Measurements from ENCODE around the gene FCHO1.
"Not testable (repeated sequence)": the region's sequence is repeated elsewhere in the genome, so short reads cannot be mapped to it uniquely, and the experiment has no call there.

Gene FCHO1

DNA sequence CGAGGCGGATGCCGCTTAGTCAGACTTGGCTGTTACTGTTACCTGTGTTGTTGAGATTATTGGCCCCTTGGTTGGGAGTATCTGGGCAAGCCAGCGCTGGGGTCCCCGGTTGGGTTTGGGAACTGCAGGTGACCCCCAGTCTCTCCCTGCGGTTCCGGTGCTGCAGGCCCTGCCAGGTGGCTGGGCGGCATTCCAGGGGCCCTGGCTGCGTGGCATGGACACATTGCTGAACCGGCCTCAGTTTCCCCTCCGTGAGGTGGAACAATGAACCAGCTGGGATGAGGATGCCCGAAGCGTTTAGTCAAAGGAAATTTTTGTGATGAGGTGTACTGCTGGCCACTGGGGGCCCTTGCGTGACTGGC is 44.2 kb downstream of the FCHO1 start:
- DNase-seq (ENCODE audit: low read depth, low spot score), result no peak

GRCh38 chr19:17796013-17796837 is 44.9 kb downstream of the FCHO1 start:
- no peak for DNase-seq (ENCODE audit: low read depth, low spot score)

GRCh38 chr19:17796838-17797423 is 45.7 kb downstream of the FCHO1 start:
- no peak for DNase-seq (ENCODE audit: low read depth, low spot score)

DNA sequence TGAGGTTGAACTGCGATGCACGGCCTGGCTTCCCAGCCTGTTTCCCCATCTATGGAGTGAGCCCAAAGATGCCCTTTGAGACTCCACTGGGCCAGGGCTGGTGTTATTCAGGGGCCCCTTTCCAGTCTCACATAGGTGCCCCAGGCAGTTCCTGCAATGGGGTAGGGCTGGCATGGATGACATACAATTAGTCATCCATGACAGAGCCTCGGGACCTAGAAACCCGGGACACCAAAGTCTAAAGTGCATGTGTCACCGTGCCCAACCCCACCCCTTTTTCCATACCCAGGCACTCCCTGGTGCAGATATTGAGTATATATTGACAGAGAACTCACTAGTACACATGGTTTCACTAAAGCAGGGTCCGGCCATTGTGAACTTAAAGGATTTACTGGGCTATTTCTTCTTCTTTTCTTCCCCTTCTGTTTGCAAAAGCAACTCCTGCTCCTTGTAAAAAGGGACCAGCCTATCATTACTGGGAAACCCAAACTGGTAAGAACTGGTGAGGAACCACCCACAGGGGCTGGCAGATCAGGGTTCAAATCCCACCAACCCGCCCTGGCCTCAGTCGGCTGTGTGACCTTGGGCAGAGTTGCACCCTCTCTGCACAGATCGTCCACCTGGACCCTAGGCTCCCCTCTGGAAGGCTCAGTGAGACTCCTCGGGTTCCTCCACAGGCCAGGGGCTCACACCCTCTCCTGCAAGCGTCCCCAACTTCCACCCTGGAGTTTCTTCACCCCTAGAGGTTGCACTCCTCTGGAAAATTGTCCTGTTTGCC is 46.3 kb downstream of the FCHO1 start:
- DNase-seq (ENCODE audit: low read depth, low spot score), result no peak

- not testable (repeated sequence) for DNase-seq (ENCODE audit: low read depth, low spot score)
These were observed 47.3 kb downstream of the FCHO1 start for GRCh38 chr19:17798599-17798998.

DNA sequence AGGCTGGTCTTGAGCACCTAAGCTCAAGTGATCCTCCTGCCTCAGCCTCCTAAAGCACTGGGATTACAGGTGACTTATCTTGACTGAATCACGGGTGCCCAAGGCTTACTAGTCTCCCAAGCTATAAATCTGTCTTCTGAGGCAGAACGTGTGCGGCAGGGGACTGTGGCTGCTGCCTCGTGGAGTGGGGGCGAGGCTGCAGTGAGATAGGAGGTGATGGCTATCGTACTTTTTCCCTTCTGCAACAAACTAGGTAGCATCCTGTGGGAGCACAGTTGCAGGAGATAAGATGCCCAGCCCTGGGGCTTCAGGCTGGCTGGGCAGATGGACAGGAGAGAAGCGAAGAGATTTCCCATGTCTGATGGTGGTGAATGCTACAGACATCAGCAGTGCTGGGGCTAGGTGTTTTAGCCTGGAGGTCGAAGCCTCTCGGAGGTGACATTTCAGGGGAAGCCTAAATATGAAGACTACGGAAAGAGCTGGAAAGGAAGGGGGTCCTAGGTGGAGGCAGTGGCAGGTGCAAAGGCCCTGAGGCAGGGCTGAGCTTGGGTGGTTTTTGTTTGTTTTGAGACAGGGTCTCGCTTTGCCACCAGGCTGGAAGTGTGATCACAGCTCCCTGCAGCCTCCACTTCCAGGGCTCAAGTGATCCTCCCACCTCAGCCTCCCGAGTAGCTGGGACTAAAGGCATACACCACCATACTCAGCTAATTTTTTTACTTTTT is 51.0 kb downstream of the FCHO1 start:
- no peak for DNase-seq (ENCODE audit: low read depth, low spot score)

DNA sequence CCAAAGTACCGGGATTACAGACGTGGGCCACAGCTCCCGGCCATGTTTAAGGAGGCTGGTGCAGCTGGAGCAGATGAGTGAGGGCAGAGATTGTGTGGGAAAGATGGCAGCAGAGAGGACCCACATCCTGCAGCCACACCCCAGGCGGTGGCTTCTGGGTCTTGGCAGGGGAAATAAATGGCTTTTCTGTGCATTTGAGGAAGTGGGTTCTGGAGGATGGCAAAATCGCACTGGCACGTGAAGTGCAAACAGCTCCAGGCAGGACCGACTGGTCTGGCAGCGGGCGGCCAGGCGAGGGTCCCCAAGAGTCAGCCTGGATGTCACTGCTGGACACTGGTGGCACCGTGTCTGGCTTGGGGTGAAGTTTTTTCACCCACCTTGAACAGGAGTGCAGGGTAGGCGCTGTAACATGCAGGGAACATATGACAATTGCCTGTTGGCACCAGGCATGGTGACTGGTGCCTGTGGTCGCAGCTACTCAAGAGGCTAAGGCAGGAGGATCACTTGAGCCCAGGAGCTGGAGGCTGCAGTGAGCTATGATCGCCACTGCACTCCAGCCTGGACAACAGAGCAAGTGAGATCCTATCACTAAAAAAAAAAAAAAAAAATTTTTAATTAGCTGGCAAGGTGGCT is 52.1 kb downstream of the FCHO1 start:
- DNase-seq (ENCODE audit: low read depth, low spot score), result no peak

GRCh38 chr19:17805427-17805826 is 54.1 kb downstream of the FCHO1 start:
- no peak for DNase-seq (ENCODE audit: low read depth, low spot score)

GRCh38 chr19:17806945-17807344 is 55.7 kb downstream of the FCHO1 start:
- DNase-seq (ENCODE audit: low read depth, low spot score), result no peak

DNA sequence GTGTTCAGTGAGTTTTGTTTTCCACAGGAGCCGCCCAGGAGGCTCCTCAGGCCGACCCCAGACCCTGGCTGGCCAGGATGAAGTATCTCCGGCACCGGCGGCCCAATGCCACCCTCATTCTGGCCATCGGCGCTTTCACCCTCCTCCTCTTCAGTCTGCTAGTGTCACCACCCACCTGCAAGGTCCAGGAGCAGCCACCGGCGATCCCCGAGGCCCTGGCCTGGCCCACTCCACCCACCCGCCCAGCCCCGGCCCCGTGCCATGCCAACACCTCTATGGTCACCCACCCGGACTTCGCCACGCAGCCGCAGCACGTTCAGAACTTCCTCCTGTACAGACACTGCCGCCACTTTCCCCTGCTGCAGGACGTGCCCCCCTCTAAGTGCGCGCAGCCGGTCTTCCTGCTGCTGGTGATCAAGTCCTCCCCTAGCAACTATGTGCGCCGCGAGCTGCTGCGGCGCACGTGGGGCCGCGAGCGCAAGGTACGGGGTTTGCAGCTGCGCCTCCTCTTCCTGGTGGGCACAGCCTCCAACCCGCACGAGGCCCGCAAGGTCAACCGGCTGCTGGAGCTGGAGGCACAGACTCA is 56.5 kb downstream of the FCHO1 start:
- no peak for DNase-seq (ENCODE audit: low read depth, low spot score)

GRCh38 chr19:17811103-17811502 is 59.8 kb downstream of the FCHO1 start:
- DNase-seq (ENCODE audit: low read depth, low spot score), result no peak

GRCh38 chr19:17811681-17812080 is 60.4 kb downstream of the FCHO1 start:
- no peak for DNase-seq (ENCODE audit: low read depth, low spot score)

GRCh38 chr19:17812099-17812498 is 60.8 kb downstream of the FCHO1 start:
- no peak for DNase-seq (ENCODE audit: low read depth, low spot score)

- DNase-seq (ENCODE audit: low read depth, low spot score), result no peak
These were observed 66.5 kb downstream of the FCHO1 start for GRCh38 chr19:17817668-17818363.

GRCh38 chr19:17821190-17821589 is 69.9 kb downstream of the FCHO1 start, which contains the start of gene INSL3:
INSL3 (minus strand) TSS chr19:17821519; CDS start chr19:17821506, 13 bp downstream.
- DNase-seq (ENCODE audit: low read depth, low spot score), result no peak

GRCh38 chr19:17824339-17824738 is 73.1 kb downstream of the FCHO1 start:
- DNase-seq (ENCODE audit: low read depth, low spot score), result no peak

- DNase-seq (ENCODE audit: low read depth, low spot score), result no peak
These were observed 75.3 kb downstream of the FCHO1 start for GRCh38 chr19:17826508-17827056.

DNA sequence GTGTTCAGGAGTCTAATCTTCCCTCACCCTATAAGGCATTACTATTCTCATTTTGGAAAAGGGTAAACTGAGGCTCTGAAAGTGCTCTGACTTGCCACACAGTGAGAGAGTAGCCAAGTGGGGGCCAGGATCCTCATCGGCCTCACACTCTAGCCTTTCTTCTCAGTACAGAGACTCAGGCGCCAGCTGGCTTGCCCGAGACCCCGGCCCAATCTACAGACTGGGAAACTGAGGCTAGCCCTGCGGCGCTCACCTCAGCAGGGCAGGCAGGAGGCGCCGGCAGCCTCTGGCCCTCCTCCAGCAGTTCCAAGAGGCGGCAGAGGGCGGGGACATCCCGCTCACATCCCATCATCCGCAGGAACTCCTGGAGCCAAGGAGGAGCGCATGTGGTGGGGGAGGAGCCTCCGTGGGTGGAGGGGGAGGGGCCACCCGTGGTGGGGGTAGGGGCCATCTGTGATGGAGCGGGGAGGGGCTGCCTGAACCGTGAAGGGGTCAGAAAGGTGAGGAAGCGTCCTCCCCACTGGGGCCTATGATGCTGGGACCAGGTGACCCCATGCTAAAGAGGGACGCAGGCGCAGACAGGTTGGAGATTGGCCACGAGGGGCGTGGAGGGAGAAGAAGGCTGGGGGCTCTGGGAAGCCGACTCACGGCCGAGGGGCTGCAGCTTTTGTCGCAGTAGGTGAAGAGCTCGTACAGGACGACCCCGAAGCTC is 78.7 kb downstream of the FCHO1 start:
- DNase-seq (ENCODE audit: low read depth, low spot score), result no peak

All from brain pericyte (primary cell).